HepG2 (cell line): ENCODE data around the gene ZC3H13.

ENCODE experiments used
- ZNF264 ChIP-seq: sonication (generic); formaldehyde crosslinking; IDR thresholded peaks from 2 replicates; pipeline ENCODE4 v1.4.0; 2020; ENCODE audit warnings: missing genetic modification reagents
- TF ChIP-seq, protein P1 (sequence below), 2 experiments: IDR thresholded peaks; 2 replicates each; pipeline ENCODE4 v1.6.1; 2011 to 2012; ENCODE audit warnings: low read length in 2 of 2, borderline replicate concordance in 1 of 2, low read depth in 1 of 2, mild to moderate bottlenecking in 1 of 2, moderate library complexity in 1 of 2
- TF ChIP-seq, protein P2 (sequence below): IDR thresholded peaks from 2 replicates; pipeline ENCODE4 v1.6.1; 2012; ENCODE audit warnings: inconsistent platforms
- TF ChIP-seq, protein P3 (sequence below): sonication (generic); formaldehyde crosslinking; IDR thresholded peaks from 2 replicates; pipeline ENCODE4 v1.5.0; 2020; ENCODE audit warnings: mild to moderate bottlenecking, missing genetic modification reagents, moderate library complexity

DNA sequence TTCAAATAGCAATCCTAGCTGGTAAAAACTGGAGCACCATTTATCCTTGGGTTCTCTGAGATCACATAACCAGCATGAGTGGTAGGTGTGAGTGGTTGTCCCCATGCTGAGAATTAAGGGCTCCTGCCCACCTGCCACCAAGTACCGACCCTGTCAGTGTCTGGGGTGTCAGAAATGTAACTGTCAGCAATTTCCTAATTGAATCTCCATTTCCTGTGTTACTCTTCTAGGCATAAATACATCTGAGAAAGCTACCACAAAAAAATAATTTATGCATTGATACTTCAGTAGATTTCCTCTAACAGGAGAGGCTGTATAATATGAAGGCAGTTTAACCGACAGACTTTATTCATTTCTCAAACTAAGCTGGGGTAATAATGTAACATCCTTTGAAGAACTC is 27.2 kb upstream of the ZC3H13 start:
- TF ChIP-seq, protein P1, sequence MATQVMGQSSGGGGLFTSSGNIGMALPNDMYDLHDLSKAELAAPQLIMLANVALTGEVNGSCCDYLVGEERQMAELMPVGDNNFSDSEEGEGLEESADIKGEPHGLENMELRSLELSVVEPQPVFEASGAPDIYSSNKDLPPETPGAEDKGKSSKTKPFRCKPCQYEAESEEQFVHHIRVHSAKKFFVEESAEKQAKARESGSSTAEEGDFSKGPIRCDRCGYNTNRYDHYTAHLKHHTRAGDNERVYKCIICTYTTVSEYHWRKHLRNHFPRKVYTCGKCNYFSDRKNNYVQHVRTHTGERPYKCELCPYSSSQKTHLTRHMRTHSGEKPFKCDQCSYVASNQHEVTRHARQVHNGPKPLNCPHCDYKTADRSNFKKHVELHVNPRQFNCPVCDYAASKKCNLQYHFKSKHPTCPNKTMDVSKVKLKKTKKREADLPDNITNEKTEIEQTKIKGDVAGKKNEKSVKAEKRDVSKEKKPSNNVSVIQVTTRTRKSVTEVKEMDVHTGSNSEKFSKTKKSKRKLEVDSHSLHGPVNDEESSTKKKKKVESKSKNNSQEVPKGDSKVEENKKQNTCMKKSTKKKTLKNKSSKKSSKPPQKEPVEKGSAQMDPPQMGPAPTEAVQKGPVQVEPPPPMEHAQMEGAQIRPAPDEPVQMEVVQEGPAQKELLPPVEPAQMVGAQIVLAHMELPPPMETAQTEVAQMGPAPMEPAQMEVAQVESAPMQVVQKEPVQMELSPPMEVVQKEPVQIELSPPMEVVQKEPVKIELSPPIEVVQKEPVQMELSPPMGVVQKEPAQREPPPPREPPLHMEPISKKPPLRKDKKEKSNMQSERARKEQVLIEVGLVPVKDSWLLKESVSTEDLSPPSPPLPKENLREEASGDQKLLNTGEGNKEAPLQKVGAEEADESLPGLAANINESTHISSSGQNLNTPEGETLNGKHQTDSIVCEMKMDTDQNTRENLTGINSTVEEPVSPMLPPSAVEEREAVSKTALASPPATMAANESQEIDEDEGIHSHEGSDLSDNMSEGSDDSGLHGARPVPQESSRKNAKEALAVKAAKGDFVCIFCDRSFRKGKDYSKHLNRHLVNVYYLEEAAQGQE (IDR thresholded peaks at IDR 0.05; ENCODE audit: borderline replicate concordance in 1 of 2, low read depth in 1 of 2, low read length in 2 of 2) = no peak
- TF ChIP-seq ZNF264 = no peak
- TF ChIP-seq, protein P2, sequence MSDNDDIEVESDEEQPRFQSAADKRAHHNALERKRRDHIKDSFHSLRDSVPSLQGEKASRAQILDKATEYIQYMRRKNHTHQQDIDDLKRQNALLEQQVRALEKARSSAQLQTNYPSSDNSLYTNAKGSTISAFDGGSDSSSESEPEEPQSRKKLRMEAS = no peak
- TF ChIP-seq, protein P3, sequence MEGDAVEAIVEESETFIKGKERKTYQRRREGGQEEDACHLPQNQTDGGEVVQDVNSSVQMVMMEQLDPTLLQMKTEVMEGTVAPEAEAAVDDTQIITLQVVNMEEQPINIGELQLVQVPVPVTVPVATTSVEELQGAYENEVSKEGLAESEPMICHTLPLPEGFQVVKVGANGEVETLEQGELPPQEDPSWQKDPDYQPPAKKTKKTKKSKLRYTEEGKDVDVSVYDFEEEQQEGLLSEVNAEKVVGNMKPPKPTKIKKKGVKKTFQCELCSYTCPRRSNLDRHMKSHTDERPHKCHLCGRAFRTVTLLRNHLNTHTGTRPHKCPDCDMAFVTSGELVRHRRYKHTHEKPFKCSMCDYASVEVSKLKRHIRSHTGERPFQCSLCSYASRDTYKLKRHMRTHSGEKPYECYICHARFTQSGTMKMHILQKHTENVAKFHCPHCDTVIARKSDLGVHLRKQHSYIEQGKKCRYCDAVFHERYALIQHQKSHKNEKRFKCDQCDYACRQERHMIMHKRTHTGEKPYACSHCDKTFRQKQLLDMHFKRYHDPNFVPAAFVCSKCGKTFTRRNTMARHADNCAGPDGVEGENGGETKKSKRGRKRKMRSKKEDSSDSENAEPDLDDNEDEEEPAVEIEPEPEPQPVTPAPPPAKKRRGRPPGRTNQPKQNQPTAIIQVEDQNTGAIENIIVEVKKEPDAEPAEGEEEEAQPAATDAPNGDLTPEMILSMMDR (CRISPR knock-in tag) = no peak
